ENCODE results near the gene PTPN2. TPM values are rescaled to one million over a fixed set of nuclear protein-coding genes. Genes with fewer than 3 reads are reported as not detected.
"Not testable (repeated sequence)": the region's sequence is repeated elsewhere in the genome, so short reads cannot be mapped to it uniquely, and the experiment has no call there.

PTPN2 gene
- total and polyA plus RNA-seq, 2 experiments from 2014 or later = 49.9 to 65.5 TPM

DNA sequence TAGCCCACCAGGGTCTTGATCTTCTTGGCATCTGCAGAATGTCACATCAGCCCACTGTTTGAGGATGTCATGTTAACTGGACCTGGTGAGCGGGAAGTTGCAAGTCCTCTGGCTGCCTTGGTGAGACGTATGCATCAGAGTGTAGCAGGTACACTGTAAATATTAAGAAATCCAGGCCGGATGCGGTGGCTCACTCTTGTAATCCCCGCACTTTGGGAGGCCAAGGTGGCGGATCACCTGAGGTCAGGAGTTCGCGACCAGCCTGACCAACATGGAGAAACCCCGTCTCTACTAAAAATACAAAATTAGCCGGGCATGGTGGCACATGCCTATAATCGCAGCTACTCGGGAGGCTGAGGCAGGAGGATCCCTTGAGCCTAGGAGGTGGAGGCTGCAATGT is 17.2 kb upstream of the PTPN2 start:
- not testable (repeated sequence) for H4K20me1 ChIP-seq (replicated peaks; ENCODE audit: insufficient read depth); H3F3A ChIP-seq (replicated peaks; ENCODE audit: low read depth); H3K36me3 Mint-ChIP-seq (ENCODE audit: low read depth); H3K4me1 ChIP-seq (ENCODE audit: insufficient read depth); H3K36me3 ChIP-seq (ENCODE audit: insufficient read depth); H3K79me2 ChIP-seq (replicated peaks; ENCODE audit: insufficient read depth); H3K27me3 ChIP-seq (ENCODE audit: insufficient read depth); H2AFZ ChIP-seq; H3K9me3 Mint-ChIP-seq; H3K27ac Mint-ChIP-seq; H3K4me3 ChIP-seq; H3K9me2 ChIP-seq (ENCODE audit: insufficient read depth); H3K4me3 Mint-ChIP-seq; H3K27ac ChIP-seq (ENCODE audit: low read depth); ATAC-seq; H3K4me2 ChIP-seq; DNase-seq (ENCODE audit: low spot score); H3K4me1 Mint-ChIP-seq; H3K27me3 Mint-ChIP-seq (ENCODE audit: insufficient read depth, low read depth, poor library complexity)

DNA sequence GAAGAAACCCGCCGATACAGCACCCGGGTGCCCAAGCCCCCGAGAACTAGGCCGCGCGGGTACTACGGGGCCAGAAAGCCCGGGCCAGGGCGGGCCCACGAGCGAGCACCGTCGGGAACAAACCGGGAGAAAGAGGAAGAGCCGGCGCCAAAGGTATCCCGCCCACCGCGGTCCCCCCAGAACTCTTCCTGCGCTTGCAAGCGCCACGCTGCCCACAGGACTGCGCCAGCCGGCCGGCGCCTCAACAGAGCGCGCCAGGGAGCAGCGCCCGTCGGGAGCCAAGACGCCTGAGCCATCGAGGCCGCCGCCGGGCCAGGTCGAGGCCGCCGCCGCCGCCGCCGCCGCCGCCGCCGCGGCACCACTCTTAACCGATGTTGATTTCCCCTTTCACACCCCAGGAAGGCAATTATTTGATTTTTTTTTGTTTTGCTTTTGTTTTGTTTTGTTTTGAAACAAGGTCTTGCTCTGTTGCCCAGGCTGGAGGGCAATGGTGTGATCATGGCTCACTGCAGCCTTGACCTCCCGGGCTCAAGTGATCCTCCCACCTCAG is 12.8 kb upstream of the PTPN2 start:
- H4K20me1 ChIP-seq (replicated peaks; ENCODE audit: insufficient read depth); H3K4me1 Mint-ChIP-seq; H3K36me3 ChIP-seq (ENCODE audit: insufficient read depth); DNase-seq (ENCODE audit: low spot score); H3K79me2 ChIP-seq (replicated peaks; ENCODE audit: insufficient read depth); H3K4me1 ChIP-seq (ENCODE audit: insufficient read depth); H3K27ac Mint-ChIP-seq; H3K9me3 Mint-ChIP-seq; H3K27me3 ChIP-seq (ENCODE audit: insufficient read depth); H3K36me3 Mint-ChIP-seq (ENCODE audit: low read depth); H3F3A ChIP-seq (replicated peaks; ENCODE audit: low read depth); H3K4me2 ChIP-seq; H3K9me2 ChIP-seq (ENCODE audit: insufficient read depth); H3K4me3 Mint-ChIP-seq; H3K4me3 ChIP-seq; H3K27ac ChIP-seq (ENCODE audit: low read depth); H2AFZ ChIP-seq: not testable (repeated sequence)
- H3K27me3 Mint-ChIP-seq (ENCODE audit: insufficient read depth, low read depth, poor library complexity) = peaks cover 10% of the 10 kb centered on the region
- peak; percentile 30; the same call in 2 of the 3 replicates for ATAC-seq

DNA sequence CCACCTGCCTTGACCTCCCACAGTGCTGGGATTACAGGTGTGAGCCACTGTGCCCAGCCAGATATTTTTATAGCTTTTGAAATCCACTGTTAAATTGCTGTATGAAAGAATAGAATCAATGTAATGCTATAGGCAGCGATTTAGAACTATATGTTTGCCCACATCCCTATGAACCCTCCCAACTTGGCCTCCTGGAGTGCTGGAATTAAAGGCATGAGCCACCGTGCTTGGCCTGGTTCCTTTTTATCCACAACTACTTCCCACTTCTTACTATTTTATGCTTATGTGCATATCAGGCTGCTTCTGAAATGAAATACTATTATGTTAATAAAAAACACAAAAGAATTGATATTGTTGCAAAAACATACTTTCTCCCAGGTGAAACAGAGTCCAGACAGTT is 11.6 kb upstream of the PTPN2 start:
- H3K4me3 ChIP-seq = no peak overlapping the region
- no peak overlapping the region for H3K27ac ChIP-seq (ENCODE audit: low read depth)
- no peak for ATAC-seq
- peaks cover 7% of the 10 kb centered on the region for H3K4me1 Mint-ChIP-seq
- H3K9me2 ChIP-seq (ENCODE audit: insufficient read depth) = no peaks in the 10 kb centered on the region
- DNase-seq (ENCODE audit: low spot score) = no peak
- H3K36me3 Mint-ChIP-seq (ENCODE audit: low read depth) = no peaks in the 10 kb centered on the region
- H3K4me2 ChIP-seq = no peak overlapping the region
- no peak overlapping the region for H2AFZ ChIP-seq
- H3K9me3 Mint-ChIP-seq = peaks cover 3% of the 10 kb centered on the region; the same call in 2 of the 3 replicates
- H3K4me1 ChIP-seq (ENCODE audit: insufficient read depth) = 0 out of 2 replicates have a peak, but pooled peaks cover 6% of the 10 kb centered on the region
- H3K36me3 ChIP-seq (ENCODE audit: insufficient read depth) = no peaks in the 10 kb centered on the region
- H3K27me3 Mint-ChIP-seq (ENCODE audit: insufficient read depth, low read depth, poor library complexity) = peaks cover 10% of the 10 kb centered on the region
- no peaks in the 10 kb centered on the region for H3K79me2 ChIP-seq (replicated peaks; ENCODE audit: insufficient read depth)
- H3K27me3 ChIP-seq (ENCODE audit: insufficient read depth) = no peaks in the 10 kb centered on the region
- no peak overlapping the region for H3K4me3 Mint-ChIP-seq
- no peaks in the 10 kb centered on the region for H4K20me1 ChIP-seq (replicated peaks; ENCODE audit: insufficient read depth)
- H3K27ac Mint-ChIP-seq = no peak overlapping the region
- H3F3A ChIP-seq (replicated peaks; ENCODE audit: low read depth) = no peaks in the 10 kb centered on the region
- TF ChIP-seq, protein P1, sequence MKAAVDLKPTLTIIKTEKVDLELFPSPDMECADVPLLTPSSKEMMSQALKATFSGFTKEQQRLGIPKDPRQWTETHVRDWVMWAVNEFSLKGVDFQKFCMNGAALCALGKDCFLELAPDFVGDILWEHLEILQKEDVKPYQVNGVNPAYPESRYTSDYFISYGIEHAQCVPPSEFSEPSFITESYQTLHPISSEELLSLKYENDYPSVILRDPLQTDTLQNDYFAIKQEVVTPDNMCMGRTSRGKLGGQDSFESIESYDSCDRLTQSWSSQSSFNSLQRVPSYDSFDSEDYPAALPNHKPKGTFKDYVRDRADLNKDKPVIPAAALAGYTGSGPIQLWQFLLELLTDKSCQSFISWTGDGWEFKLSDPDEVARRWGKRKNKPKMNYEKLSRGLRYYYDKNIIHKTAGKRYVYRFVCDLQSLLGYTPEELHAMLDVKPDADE (IDR thresholded peaks at IDR 0.05) = no peak
- TF ChIP-seq EZH2phosphoT487 (IDR thresholded peaks at IDR 0.05; ENCODE audit: unreplicated experiment) (no peak), EZH2 (IDR thresholded peaks at IDR 0.05; ENCODE audit: low read depth, unreplicated experiment) (no peak), ZNF331 (CRISPR knock-in tag; IDR thresholded peaks at IDR 0.05; ENCODE audit: low read depth) (no peak), STAT1 (IDR thresholded peaks at IDR 0.05; ENCODE audit: unreplicated experiment) (no peak), ZNF114 (CRISPR knock-in tag; IDR thresholded peaks at IDR 0.05) (no peak), JUNB (IDR thresholded peaks at IDR 0.05; ENCODE audit: unreplicated experiment) (no peak)
- TF ChIP-seq, protein P2, sequence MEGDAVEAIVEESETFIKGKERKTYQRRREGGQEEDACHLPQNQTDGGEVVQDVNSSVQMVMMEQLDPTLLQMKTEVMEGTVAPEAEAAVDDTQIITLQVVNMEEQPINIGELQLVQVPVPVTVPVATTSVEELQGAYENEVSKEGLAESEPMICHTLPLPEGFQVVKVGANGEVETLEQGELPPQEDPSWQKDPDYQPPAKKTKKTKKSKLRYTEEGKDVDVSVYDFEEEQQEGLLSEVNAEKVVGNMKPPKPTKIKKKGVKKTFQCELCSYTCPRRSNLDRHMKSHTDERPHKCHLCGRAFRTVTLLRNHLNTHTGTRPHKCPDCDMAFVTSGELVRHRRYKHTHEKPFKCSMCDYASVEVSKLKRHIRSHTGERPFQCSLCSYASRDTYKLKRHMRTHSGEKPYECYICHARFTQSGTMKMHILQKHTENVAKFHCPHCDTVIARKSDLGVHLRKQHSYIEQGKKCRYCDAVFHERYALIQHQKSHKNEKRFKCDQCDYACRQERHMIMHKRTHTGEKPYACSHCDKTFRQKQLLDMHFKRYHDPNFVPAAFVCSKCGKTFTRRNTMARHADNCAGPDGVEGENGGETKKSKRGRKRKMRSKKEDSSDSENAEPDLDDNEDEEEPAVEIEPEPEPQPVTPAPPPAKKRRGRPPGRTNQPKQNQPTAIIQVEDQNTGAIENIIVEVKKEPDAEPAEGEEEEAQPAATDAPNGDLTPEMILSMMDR (conservative IDR thresholded peaks at IDR 0.05; ENCODE audit: low read depth in 2 of 2) = no peak

Data from GM23338 (cell line).